Left ventricle myocardium inferior (tissue), 1 donor: ENCODE data around the gene UBE2D4. TPM values are rescaled to one million over a fixed set of nuclear protein-coding genes. Genes with fewer than 3 reads are reported as not detected.

Experiments
- DNase-seq: peaks from one replicate; pipeline ENCODE4 v3.0.0-alpha.2; 2020
- H3K27ac ChIP-seq: fragments of 200-600 bp; replicated peaks from 2 replicates; pipeline ENCODE4 v1.8.0; 2021
- H3K27me3 ChIP-seq: fragments of 200-600 bp; 2 replicates; pipeline ENCODE4 v1.8.0; 2021; ENCODE audit warnings: low read depth
- H3K36me3 ChIP-seq: fragments of 200-600 bp; 2 replicates; pipeline ENCODE4 v1.8.0; 2021
- H3K4me1 ChIP-seq: fragments of 200-600 bp; 2 replicates; pipeline ENCODE4 v1.8.0; 2021
- H3K4me3 ChIP-seq: fragments of 200-600 bp; 2 replicates; pipeline ENCODE4 v1.8.0; 2021; ENCODE audit warnings: mild to moderate bottlenecking, moderate library complexity
- H3K9me3 ChIP-seq: fragments of 200-600 bp; replicated peaks from 2 replicates; pipeline ENCODE4 v1.8.0; 2021
- CTCF ChIP-seq: fragments of 200-600 bp; IDR thresholded peaks from 2 replicates; pipeline ENCODE4 v1.8.0; 2021; ENCODE audit warnings: antibody characterized with exemption, mild to moderate bottlenecking, borderline replicate concordance
- intact Hi-C: fragments of 100-400 bp; cut with micrococcal nuclease; formaldehyde crosslinking; loops from one replicate; pipeline ENCODE4 v1.11.0; 2022
- total RNA-seq: library from RNA; stranded (reverse); fragmentation: NEBNext Ultra II Directional; extraction: Animal tissue kit (Norgen Biotek cat#: 25700); gene quantifications from one replicate; pipeline ENCODE4 v1.2.1, GENCODE V29; 2021
- donor health status: DM: no; HTN: yes; CAD: no; lungs with severe emphysema.

UBE2D4 gene
- total RNA-seq, 1 donor from 2014 or later, result 44.9 TPM

GRCh38 chr7:43904533-43905208 lies 21.6 kb upstream of the UBE2D4 start:
- Histone ChIP-seq H3K27ac (peak overlapping the region; percentile 93), H3K36me3 (no peaks in the 10 kb centered on the region), H3K9me3 (no peaks in the 10 kb centered on the region), H3K4me1 (peaks cover 61% of the 10 kb centered on the region), H3K4me3 (peak overlapping the region; percentile 88), H3K27me3 (no peaks in the 10 kb centered on the region)
- TF ChIP-seq CTCF, result no peak
- intact Hi-C loops, result no loop called here
- DNase-seq, result no peak

DNA sequence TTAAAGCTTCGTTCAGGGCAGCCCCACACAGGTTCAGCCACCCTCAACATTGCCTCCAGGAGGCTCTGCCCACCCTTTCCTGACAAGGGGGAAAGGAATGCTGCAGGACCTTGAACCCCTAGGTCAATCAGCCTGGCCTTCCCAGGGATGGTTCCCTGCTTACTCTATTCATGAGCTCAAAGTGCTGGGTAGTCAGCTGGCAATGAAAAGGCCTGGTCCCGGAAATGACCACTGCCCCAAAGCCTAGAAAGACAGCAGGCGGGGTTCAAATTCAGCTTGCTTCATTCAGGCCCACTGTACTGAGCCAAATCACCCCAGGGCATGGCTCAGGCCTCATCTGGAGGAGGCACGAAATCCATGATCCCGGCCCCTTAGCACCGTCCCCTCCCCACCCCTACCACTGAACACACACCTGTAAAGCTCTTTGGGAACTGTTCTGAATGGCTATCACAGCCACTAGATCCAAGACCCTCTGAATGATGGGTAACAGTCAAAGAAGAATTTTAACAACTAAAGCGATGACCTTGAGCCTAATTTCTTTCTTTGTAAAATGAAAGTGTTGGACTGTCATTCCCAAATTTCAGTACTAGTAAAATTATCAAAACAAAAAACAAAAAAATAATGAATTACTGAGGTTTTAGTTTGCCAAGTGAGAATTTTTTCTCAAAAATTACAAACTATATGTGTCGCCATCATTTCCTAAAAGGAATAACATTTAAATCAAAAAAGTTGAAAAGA lies 20.9 kb upstream of the UBE2D4 start:
- H3K4me3 ChIP-seq, result peak overlapping the region; percentile 88
- H3K27ac ChIP-seq, result peak overlapping the region; percentile 93
- no peaks in the 10 kb centered on the region for H3K27me3 ChIP-seq
- H3K9me3 ChIP-seq, result no peaks in the 10 kb centered on the region
- peaks cover 61% of the 10 kb centered on the region for H3K4me1 ChIP-seq
- H3K36me3 ChIP-seq, result no peaks in the 10 kb centered on the region
- intact Hi-C loops, result no loop called here
- no peak for DNase-seq
- TF ChIP-seq CTCF, result no peak

DNA sequence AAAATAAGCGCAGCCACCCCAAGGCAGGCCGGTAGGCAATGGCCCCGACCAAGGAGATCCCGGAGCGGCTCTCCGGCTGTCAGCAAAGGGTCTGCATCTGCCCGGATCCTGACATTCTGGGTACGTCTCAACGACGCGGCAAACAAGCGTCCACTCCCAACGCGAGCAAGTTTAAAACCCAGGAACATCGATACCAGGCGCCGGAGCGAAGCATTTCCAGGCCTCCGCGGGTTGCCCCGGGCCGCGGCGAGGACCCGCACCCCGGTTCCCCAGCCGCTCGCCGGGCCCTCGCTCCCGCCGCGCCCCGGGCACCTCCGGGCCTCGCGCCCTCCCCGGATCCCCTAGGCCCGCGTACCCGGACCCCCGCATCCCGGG lies 20.3 kb upstream of the UBE2D4 start:
- Histone ChIP-seq H3K9me3 (no peaks in the 10 kb centered on the region), H3K4me3 (peak overlapping the region; percentile 88), H3K36me3 (no peaks in the 10 kb centered on the region), H3K27ac (peak overlapping the region; percentile 93), H3K27me3 (no peaks in the 10 kb centered on the region), H3K4me1 (peaks cover 55% of the 10 kb centered on the region)
- intact Hi-C loops, result no loop called here
- TF ChIP-seq CTCF, result peak; percentile 9
- DNase-seq, result peak; percentile 29

GRCh38 chr7:43906331-43907010 lies 19.8 kb upstream of the UBE2D4 start, which contains the start of gene URGCP:
TSS of gene URGCP (minus strand) at chr7:43906596. CDS start at chr7:43906575, 21 bp downstream.
- H3K27me3 ChIP-seq, result no peaks in the 10 kb centered on the region
- DNase-seq, result peak; percentile 59
- H3K4me3 ChIP-seq, result peak within 1 kb of the TSS; percentile 88
- TF ChIP-seq CTCF, result no peak
- intact Hi-C loops, result no loop called here
- H3K9me3 ChIP-seq, result no peaks in the 10 kb centered on the region
- peaks cover 50% of the 10 kb centered on the region for H3K4me1 ChIP-seq
- no peaks in the 10 kb centered on the region for H3K36me3 ChIP-seq
- H3K27ac ChIP-seq, result peak within 1 kb of the TSS; percentile 93

DNA sequence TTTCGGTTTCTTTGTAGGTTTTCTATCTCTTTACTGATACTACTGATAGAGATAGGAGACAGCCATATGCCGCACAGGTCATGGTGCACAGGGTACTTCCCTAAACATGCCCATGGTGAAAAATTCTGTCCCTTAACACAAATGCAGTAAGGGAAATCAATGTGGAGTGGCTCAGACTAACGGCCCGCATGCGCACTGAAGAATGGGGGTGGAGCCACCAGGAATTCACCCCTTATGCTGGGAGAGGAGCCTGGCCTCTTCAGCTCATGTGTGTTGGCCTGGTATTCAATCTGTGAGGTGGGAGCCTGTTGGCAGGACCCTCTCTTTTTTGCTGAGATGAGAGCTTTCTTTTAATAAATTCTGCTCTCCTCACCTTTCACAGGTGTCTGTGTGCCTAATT lies 11.4 kb upstream of the UBE2D4 start:
- H3K36me3 ChIP-seq, result no peaks in the 10 kb centered on the region
- H3K27ac ChIP-seq, result no peak overlapping the region
- no peaks in the 10 kb centered on the region for H3K4me1 ChIP-seq
- no peaks in the 10 kb centered on the region for H3K27me3 ChIP-seq
- H3K4me3 ChIP-seq, result no peak overlapping the region
- TF ChIP-seq CTCF, result no peak
- DNase-seq, result no peak
- no peaks in the 10 kb centered on the region for H3K9me3 ChIP-seq
- intact Hi-C loops, result no loop called here
